ENCODE measurements around the gene UIMC1. TPM values are rescaled to one million over a fixed set of nuclear protein-coding genes. Genes with fewer than 3 reads are reported as not detected.

UIMC1 gene
- total RNA-seq, 1 experiment from 2014 or later = 52.8 TPM

DNA sequence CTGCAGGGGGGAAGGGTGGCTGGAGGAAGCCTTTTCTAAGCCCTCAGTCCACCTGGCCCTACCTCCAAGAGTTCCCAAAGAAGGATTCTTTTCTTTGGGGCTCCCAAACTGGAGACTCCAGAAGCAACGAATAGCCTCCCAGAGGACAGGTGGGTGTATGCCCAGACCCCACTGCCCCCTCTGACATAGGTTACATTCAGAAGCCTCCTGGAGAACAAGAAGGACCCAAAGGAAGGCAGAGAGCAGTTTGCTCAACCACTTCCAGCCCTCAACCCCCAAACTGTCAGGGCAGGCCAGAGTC is 117.8 kb downstream of the UIMC1 start:
- DNase-seq = no peak
- Histone ChIP-seq H3K4me3 (ENCODE audit: low read depth, low read length) (no peak overlapping the region), H3K4me1 (no peaks in the 10 kb centered on the region), H3K9me3 (no peaks in the 10 kb centered on the region), H3K27me3 (replicated peaks; ENCODE audit: control insufficient read depth, insufficient read depth, low read length) (no peaks in the 10 kb centered on the region), H3K36me3 (ENCODE audit: control insufficient read depth, insufficient read depth, low read length) (no peaks in the 10 kb centered on the region)
- ChIA-PET POLR2A (no interaction called here), CTCF (no interaction called here)
- Mint-ChIP-seq H3K27me3 (ENCODE audit: insufficient read depth, unreplicated experiment) (peaks cover 4% of the 10 kb centered on the region), H3K36me3 (ENCODE audit: insufficient read depth, unreplicated experiment) (no peaks in the 10 kb centered on the region), H3K27ac (ENCODE audit: unreplicated experiment) (no peak overlapping the region), H3K4me3 (ENCODE audit: unreplicated experiment) (no peak overlapping the region), H3K4me1 (ENCODE audit: low read depth, unreplicated experiment) (no peaks in the 10 kb centered on the region), H3K9me3 (ENCODE audit: unreplicated experiment) (no peaks in the 10 kb centered on the region)
- intact Hi-C loops (cut with micrococcal nuclease; ENCODE audit: unreplicated experiment) = no loop called here
- TF ChIP-seq, protein P1, sequence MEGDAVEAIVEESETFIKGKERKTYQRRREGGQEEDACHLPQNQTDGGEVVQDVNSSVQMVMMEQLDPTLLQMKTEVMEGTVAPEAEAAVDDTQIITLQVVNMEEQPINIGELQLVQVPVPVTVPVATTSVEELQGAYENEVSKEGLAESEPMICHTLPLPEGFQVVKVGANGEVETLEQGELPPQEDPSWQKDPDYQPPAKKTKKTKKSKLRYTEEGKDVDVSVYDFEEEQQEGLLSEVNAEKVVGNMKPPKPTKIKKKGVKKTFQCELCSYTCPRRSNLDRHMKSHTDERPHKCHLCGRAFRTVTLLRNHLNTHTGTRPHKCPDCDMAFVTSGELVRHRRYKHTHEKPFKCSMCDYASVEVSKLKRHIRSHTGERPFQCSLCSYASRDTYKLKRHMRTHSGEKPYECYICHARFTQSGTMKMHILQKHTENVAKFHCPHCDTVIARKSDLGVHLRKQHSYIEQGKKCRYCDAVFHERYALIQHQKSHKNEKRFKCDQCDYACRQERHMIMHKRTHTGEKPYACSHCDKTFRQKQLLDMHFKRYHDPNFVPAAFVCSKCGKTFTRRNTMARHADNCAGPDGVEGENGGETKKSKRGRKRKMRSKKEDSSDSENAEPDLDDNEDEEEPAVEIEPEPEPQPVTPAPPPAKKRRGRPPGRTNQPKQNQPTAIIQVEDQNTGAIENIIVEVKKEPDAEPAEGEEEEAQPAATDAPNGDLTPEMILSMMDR (IDR thresholded peaks at IDR 0.05; ENCODE audit: insufficient read depth in 1 of 2, low read depth in 1 of 2, low read length in 1 of 2, severe bottlenecking in 1 of 2, unreplicated experiment in 1 of 2) = no peak
- BruUV-seq (replicated peaks) = no TSS peak

DNA sequence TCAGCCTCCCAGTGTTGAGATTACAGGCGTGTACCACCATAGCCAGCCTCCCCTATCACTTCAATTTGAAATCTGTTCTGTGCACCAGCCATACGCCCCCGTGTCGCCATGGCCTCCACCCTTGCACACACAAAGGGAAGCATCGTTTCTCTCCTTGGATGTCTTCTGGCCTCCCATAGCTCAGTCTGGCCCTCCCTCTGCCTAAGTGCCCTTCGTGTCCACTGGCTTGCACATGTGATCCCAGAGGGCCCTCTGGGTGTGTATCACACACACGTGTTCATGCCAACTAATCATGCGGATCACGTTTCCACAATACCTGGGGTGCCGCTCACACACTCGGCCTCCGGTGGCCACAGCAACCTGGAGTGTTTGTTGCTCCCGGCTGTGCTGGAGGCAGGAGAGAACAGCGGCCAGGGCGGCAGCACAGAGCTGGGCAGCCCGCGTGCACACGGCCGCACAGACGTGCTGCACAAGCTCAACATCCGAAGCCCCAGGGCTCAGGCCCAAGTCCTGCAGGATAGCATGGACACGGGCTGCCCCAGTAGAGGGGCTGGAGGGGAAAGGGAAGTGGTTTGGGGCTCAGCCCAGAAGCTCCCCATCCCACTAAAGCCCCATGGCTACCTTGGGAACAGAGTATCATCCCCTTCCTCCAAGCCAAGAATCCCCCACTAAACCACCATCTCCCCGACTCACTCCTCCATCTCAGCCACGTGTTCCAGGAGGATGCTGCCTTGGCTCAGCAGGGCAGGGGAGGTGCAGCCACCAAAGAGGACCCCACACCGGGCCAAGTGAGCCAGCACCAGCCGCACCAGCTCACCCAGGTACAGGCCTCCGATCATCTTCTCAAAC is 118.3 kb downstream of the UIMC1 start:
- BruUV-seq (replicated peaks) = no TSS peak
- ChIA-PET CTCF (interaction anchor here (0.5 to 0.6 kb wide), 2 partner anchors 192 to 249 kb away, joined by 3 read pairs; no protein-coding TSS in a partner anchor), POLR2A (no interaction called here)
- H3K27me3 Mint-ChIP-seq (ENCODE audit: insufficient read depth, unreplicated experiment) = peaks cover 4% of the 10 kb centered on the region
- TF ChIP-seq, protein P1 (IDR thresholded peaks at IDR 0.05; ENCODE audit: insufficient read depth in 1 of 2, low read depth in 1 of 2, low read length in 1 of 2, severe bottlenecking in 1 of 2, unreplicated experiment in 1 of 2) = no peak
- H3K9me3 Mint-ChIP-seq (ENCODE audit: unreplicated experiment) = no peaks in the 10 kb centered on the region
- H3K4me1 Mint-ChIP-seq (ENCODE audit: low read depth, unreplicated experiment) = no peaks in the 10 kb centered on the region
- Histone ChIP-seq H3K4me3 (ENCODE audit: low read depth, low read length) (no peak overlapping the region), H3K36me3 (ENCODE audit: control insufficient read depth, insufficient read depth, low read length) (no peaks in the 10 kb centered on the region), H3K9me3 (no peaks in the 10 kb centered on the region), H3K27me3 (replicated peaks; ENCODE audit: control insufficient read depth, insufficient read depth, low read length) (no peaks in the 10 kb centered on the region), H3K4me1 (no peaks in the 10 kb centered on the region)
- no peak for DNase-seq
- H3K36me3 Mint-ChIP-seq (ENCODE audit: insufficient read depth, unreplicated experiment) = no peaks in the 10 kb centered on the region
- no peak overlapping the region for H3K4me3 Mint-ChIP-seq (ENCODE audit: unreplicated experiment)
- intact Hi-C loops (cut with micrococcal nuclease; ENCODE audit: unreplicated experiment) = no loop called here
- H3K27ac Mint-ChIP-seq (ENCODE audit: unreplicated experiment) = no peak overlapping the region

DNA sequence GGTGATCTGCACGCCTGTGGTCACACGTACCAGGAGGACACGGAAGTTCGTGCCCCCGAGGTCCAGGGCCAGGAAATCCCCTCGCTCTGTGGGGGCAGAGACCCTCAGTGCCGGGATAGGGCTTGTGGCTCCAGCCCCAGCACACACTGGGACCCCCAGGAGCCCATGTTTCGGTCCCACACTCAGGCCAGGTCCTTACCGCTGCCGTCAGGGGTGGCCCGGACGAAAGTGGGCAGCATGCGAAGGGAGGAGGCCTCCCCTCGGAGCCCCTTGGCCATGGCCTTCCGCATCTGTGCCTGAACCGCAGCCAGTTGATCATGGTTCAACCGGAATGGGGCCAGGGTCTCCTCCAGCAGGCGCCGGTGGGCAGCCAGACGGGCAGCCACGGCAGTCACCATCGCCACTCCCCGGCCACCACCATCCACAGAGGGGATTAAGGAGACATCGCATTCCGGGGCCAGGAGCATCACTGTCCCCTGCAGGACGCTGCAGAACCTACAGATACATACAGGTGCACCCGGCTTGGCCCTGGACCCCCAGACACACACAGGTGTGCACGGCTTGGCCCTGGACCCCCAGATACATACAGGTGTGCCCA is 119.2 kb downstream of the UIMC1 start:
- DNase-seq = no peak
- Mint-ChIP-seq H3K27ac (ENCODE audit: unreplicated experiment) (no peak overlapping the region), H3K4me1 (ENCODE audit: low read depth, unreplicated experiment) (no peaks in the 10 kb centered on the region), H3K4me3 (ENCODE audit: unreplicated experiment) (no peak overlapping the region), H3K36me3 (ENCODE audit: insufficient read depth, unreplicated experiment) (no peaks in the 10 kb centered on the region), H3K27me3 (ENCODE audit: insufficient read depth, unreplicated experiment) (peaks cover 4% of the 10 kb centered on the region), H3K9me3 (ENCODE audit: unreplicated experiment) (no peaks in the 10 kb centered on the region)
- POLR2A ChIA-PET = no interaction called here
- intact Hi-C loops (cut with micrococcal nuclease; ENCODE audit: unreplicated experiment) = no loop called here
- no peaks in the 10 kb centered on the region for H3K9me3 ChIP-seq
- BruUV-seq (replicated peaks) = no TSS peak
- H3K36me3 ChIP-seq (ENCODE audit: control insufficient read depth, insufficient read depth, low read length) = no peaks in the 10 kb centered on the region
- H3K27me3 ChIP-seq (replicated peaks; ENCODE audit: control insufficient read depth, insufficient read depth, low read length) = no peaks in the 10 kb centered on the region
- TF ChIP-seq, protein P1 (IDR thresholded peaks at IDR 0.05; ENCODE audit: insufficient read depth in 1 of 2, low read depth in 1 of 2, low read length in 1 of 2, severe bottlenecking in 1 of 2, unreplicated experiment in 1 of 2) = no peak
- no peaks in the 10 kb centered on the region for H3K4me1 ChIP-seq
- CTCF ChIA-PET = interaction anchor here (0.5 to 0.6 kb wide), 2 partner anchors 191 to 250 kb away, joined by 3 read pairs; no protein-coding TSS in a partner anchor
- no peak overlapping the region for H3K4me3 ChIP-seq (ENCODE audit: low read depth, low read length)

All from Caco-2 (cell line).